Keratinocyte (primary cell): ENCODE results near the gene ZNF786.

ENCODE experiments used
- EZH2 ChIP-seq: IDR thresholded peaks from one replicate; pipeline ENCODE4 v1.6.1; 2012; ENCODE audit warnings: inconsistent platforms, mild to moderate bottlenecking, low read length, moderate library complexity
- TF ChIP-seq, protein P1 (sequence below), 3 experiments: IDR thresholded peaks in 1 of 3; conservative IDR thresholded peaks in 1 of 3; optimal IDR thresholded peaks in 1 of 3; 2 replicates in 2 of 3; 3 replicates in 1 of 3; pipeline versions ENCODE3 to v1.5.1; 2011; ENCODE audit warnings: low read length in 3 of 3, mild to moderate bottlenecking in 3 of 3, moderate library complexity in 2 of 3, control low read depth in 1 of 3, inconsistent platforms in 1 of 3; ENCODE audit not compliant: insufficient read depth in 2 of 3; ENCODE audit errors: extremely low read depth in 1 of 3

DNA sequence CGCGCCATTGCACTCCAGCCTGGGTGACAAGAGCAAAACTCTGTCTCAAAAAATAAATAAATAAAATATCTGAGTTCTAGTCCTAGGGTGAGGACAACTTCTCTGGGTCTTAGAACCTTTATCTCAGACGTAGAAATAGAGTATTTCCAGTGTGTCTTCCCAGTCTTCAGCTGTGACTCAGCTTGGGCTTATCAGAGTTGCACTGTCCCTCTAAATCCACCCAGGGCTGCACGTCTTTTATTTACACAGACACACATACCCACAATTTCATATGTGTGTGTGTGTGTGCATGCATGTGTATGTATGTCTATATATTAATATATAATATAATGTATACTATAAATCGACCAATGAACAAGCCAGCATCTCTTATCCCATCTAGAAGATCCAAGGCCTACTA is 49.2 kb downstream of the ZNF786 start:
- TF ChIP-seq, protein P1, sequence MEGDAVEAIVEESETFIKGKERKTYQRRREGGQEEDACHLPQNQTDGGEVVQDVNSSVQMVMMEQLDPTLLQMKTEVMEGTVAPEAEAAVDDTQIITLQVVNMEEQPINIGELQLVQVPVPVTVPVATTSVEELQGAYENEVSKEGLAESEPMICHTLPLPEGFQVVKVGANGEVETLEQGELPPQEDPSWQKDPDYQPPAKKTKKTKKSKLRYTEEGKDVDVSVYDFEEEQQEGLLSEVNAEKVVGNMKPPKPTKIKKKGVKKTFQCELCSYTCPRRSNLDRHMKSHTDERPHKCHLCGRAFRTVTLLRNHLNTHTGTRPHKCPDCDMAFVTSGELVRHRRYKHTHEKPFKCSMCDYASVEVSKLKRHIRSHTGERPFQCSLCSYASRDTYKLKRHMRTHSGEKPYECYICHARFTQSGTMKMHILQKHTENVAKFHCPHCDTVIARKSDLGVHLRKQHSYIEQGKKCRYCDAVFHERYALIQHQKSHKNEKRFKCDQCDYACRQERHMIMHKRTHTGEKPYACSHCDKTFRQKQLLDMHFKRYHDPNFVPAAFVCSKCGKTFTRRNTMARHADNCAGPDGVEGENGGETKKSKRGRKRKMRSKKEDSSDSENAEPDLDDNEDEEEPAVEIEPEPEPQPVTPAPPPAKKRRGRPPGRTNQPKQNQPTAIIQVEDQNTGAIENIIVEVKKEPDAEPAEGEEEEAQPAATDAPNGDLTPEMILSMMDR (optimal IDR thresholded peaks at IDR 0.05 in 1 of 3, IDR thresholded peaks at IDR 0.05 in 1 of 3, conservative IDR thresholded peaks at IDR 0.05 in 1 of 3; ENCODE audit: extremely low read depth in 1 of 3, insufficient read depth in 2 of 3, low read length in 3 of 3) = no peak
- TF ChIP-seq EZH2 = no peak
